Germinal center (tissue), 1 donor: ENCODE measurements around the gene TAS2R30.

ENCODE experiments used
- DNase-seq: peaks from one replicate; pipeline ENCODE4 v3.0.0; 2012; ENCODE audit warnings: mixed read lengths, low spot score

Gene TAS2R30

GRCh38 chr12:11134305-11134704 lies at the start of gene TAS2R30:
Gene TAS2R30, minus strand, starts transcription at chr12:11134644. Its CDS starts 400 bp downstream, at chr12:11134244.
- DNase-seq: no peak

- no peak for DNase-seq
These were observed 48.6 kb upstream of the TAS2R30 start for GRCh38 chr12:11183011-11183410.

- DNase-seq: no peak
These were observed 48.1 kb upstream of the TAS2R30 start for GRCh38 chr12:11182529-11182928.

- DNase-seq: no peak
These were observed 43.8 kb upstream of the TAS2R30 start for GRCh38 chr12:11178250-11178649.

GRCh38 chr12:11174022-11174421 lies 39.6 kb upstream of the TAS2R30 start:
- no peak for DNase-seq

- no peak for DNase-seq
These were observed 37.7 kb upstream of the TAS2R30 start for GRCh38 chr12:11171969-11172675.

- DNase-seq: peak; percentile 85
These were observed 36.9 kb upstream of the TAS2R30 start, which contains the start of gene SMIM10L1 for GRCh38 chr12:11171145-11171968. Gene SMIM10L1, plus strand, starts transcription at chr12:11171194. Its CDS starts 163 bp downstream, at chr12:11171357.

- DNase-seq: no peak
These were observed 36.3 kb upstream of the TAS2R30 start for GRCh38 chr12:11170810-11171144.

GRCh38 chr12:11166300-11166699 lies 31.9 kb upstream of the TAS2R30 start:
- no peak for DNase-seq

GRCh38 chr12:11164384-11164783 lies 29.9 kb upstream of the TAS2R30 start:
- DNase-seq: no peak

GRCh38 chr12:11162502-11162901 lies 28.1 kb upstream of the TAS2R30 start:
- DNase-seq: no peak

- DNase-seq: no peak
These were observed 24.5 kb upstream of the TAS2R30 start for GRCh38 chr12:11158885-11159444.

- DNase-seq: no peak
These were observed 20.0 kb upstream of the TAS2R30 start for GRCh38 chr12:11154400-11154925.

GRCh38 chr12:11152725-11153124 lies 18.3 kb upstream of the TAS2R30 start:
- DNase-seq: no peak

- no peak for DNase-seq
These were observed 16.4 kb upstream of the TAS2R30 start for GRCh38 chr12:11150832-11151231.

- DNase-seq: no peak
These were observed 13.0 kb upstream of the TAS2R30 start for GRCh38 chr12:11147420-11147819.

GRCh38 chr12:11144297-11144696 lies 9.9 kb upstream of the TAS2R30 start:
- no peak for DNase-seq

GRCh38 chr12:11143352-11143751 lies 8.9 kb upstream of the TAS2R30 start:
- DNase-seq: no peak

- no peak for DNase-seq
These were observed 1.6 kb upstream of the TAS2R30 start for GRCh38 chr12:11136075-11136474.

GRCh38 chr12:11133816-11134215 lies 628 bp downstream of the TAS2R30 start:
- DNase-seq: no peak

GRCh38 chr12:11133162-11133561 lies 1.3 kb downstream of the TAS2R30 start:
- DNase-seq: no peak

GRCh38 chr12:11130999-11131398 lies 3.4 kb downstream of the TAS2R30 start:
- no peak for DNase-seq

- DNase-seq: no peak
These were observed 4.1 kb downstream of the TAS2R30 start for GRCh38 chr12:11130382-11130781.
